Astrocyte (in vitro differentiated cells and primary cell): ENCODE measurements around the gene HIVEP2. TPM values are rescaled to one million over a fixed set of nuclear protein-coding genes. Genes with fewer than 3 reads are reported as not detected.

Experiments used
- DNase-seq: peaks from one replicate; pipeline ENCODE4 v3.0.0-alpha.2; 2010; ENCODE audit warnings: low read depth
- FAIRE-seq: peaks from 2 replicates; lab custom pipeline; 2011; peaks lifted over from hg19 to GRCh38; lab: Jason Lieb, UNC
- H2AFZ ChIP-seq: 2 replicates; pipeline ENCODE4 v1.6.0; 2012; ENCODE audit warnings: low read depth, low read length, inconsistent platforms
- H3K27ac ChIP-seq: 2 replicates; pipeline ENCODE4 v1.5.1; 2011; ENCODE audit warnings: low read depth, low read length, inconsistent platforms
- H3K27me3 ChIP-seq: 2 replicates; pipeline ENCODE4 v1.6.0; 2011; ENCODE audit warnings: low read length, inconsistent platforms; ENCODE audit not compliant: insufficient read depth
- H3K36me3 ChIP-seq: 2 replicates; pipeline ENCODE4 v1.5.1; 2011; ENCODE audit warnings: low read length, inconsistent platforms; ENCODE audit not compliant: insufficient read depth
- H3K4me1 ChIP-seq: 2 replicates; pipeline ENCODE4 v1.5.1; 2011; ENCODE audit warnings: low read length, inconsistent platforms; ENCODE audit not compliant: insufficient read depth
- H3K4me2 ChIP-seq: 2 replicates; pipeline ENCODE4 v1.6.0; 2012; ENCODE audit warnings: low read length, inconsistent platforms
- H3K4me3 ChIP-seq: 2 replicates; pipeline ENCODE4 v1.5.1; 2011; ENCODE audit warnings: low read depth, mild to moderate bottlenecking, low read length, inconsistent platforms; ENCODE audit not compliant: insufficient read depth
- H3K79me2 ChIP-seq: 2 replicates; pipeline ENCODE4 v1.6.0; 2012; ENCODE audit warnings: mild to moderate bottlenecking, low read length, inconsistent platforms; ENCODE audit not compliant: insufficient read depth
- H3K9ac ChIP-seq: 2 replicates; pipeline ENCODE4 v1.6.0; 2012; ENCODE audit warnings: mild to moderate bottlenecking, low read length, inconsistent platforms
- H3K9me3 ChIP-seq: 2 replicates; pipeline ENCODE4 v1.5.1; 2012; ENCODE audit warnings: low read depth, mild to moderate bottlenecking, low read length, inconsistent platforms; ENCODE audit not compliant: insufficient read depth
- H4K20me1 ChIP-seq: 2 replicates; pipeline ENCODE4 v1.6.0; 2012; ENCODE audit warnings: low read length, inconsistent platforms; ENCODE audit not compliant: insufficient read depth
- H3K27ac Mint-ChIP-seq: one replicate; pipeline ENCODE4 v1.8.0; 2021; ENCODE audit warnings: mild to moderate bottlenecking, mixed read lengths; ENCODE audit not compliant: unreplicated experiment
- H3K27me3 Mint-ChIP-seq: one replicate; pipeline ENCODE4 v1.8.0; 2021; ENCODE audit warnings: low read depth, mixed read lengths; ENCODE audit not compliant: unreplicated experiment
- H3K36me3 Mint-ChIP-seq: one replicate; pipeline ENCODE4 v1.8.0; 2021; ENCODE audit warnings: low read depth, mixed read lengths; ENCODE audit not compliant: unreplicated experiment
- H3K4me1 Mint-ChIP-seq: one replicate; pipeline ENCODE4 v1.8.0; 2021; ENCODE audit warnings: low read depth, mixed read lengths; ENCODE audit not compliant: unreplicated experiment
- H3K4me3 Mint-ChIP-seq: one replicate; pipeline ENCODE4 v1.8.0; 2021; ENCODE audit warnings: mild to moderate bottlenecking, moderate library complexity, mixed read lengths; ENCODE audit not compliant: unreplicated experiment
- H3K9me3 Mint-ChIP-seq: one replicate; pipeline ENCODE4 v1.8.0; 2021; ENCODE audit warnings: mild to moderate bottlenecking, mixed read lengths; ENCODE audit not compliant: unreplicated experiment
- CTCF ChIP-seq: IDR thresholded peaks from 2 replicates; pipeline ENCODE4 v1.5.1; 2011; ENCODE audit warnings: low read depth, mild to moderate bottlenecking, inconsistent platforms, low read length, moderate library complexity; ENCODE audit not compliant: insufficient read depth
- EZH2 ChIP-seq: IDR thresholded peaks from 2 replicates; pipeline ENCODE4 v1.6.1; 2012; ENCODE audit warnings: mild to moderate bottlenecking, low read length, inconsistent platforms; ENCODE audit not compliant: insufficient read depth
- total RNA-seq: library from RNA; stranded (reverse); gene quantifications from 2 replicates; pipeline ENCODE4 v1.2.1, GENCODE V29; 2021

HIVEP2 gene
- total RNA-seq, 1 donor from 2014 or later: 21.2 TPM

DNA sequence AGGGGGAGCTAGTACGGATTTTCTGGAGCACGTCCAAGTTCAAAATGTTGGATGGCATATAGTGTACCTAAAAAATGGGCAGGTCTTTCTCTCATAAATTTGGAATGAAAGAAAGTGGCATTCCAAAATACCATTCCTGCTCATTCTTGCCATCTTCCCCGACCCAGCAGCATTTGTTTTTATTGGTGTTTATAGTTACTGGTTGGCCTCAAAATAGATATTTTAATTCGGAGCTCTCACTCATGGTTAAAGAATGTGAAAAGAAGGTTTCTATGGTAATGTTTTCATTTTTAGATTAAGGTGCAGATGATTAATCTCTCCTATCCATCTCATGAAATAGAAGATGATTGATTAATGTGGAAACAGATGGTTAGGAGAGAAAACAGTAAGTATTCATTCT, 204.5 kb downstream of the HIVEP2 start:
- no peaks in the 10 kb centered on the region for H4K20me1 ChIP-seq
- H3K27ac ChIP-seq: no peak overlapping the region
- no peaks in the 10 kb centered on the region for H3K9me3 ChIP-seq
- no peaks in the 10 kb centered on the region for H3K79me2 ChIP-seq
- FAIRE-seq (peak; percentile 60), DNase-seq (peak; percentile 37)
- TF ChIP-seq EZH2: no peak
- TF ChIP-seq CTCF: no peak
- H3K9ac ChIP-seq: no peak overlapping the region
- H3K4me1 ChIP-seq: no peaks in the 10 kb centered on the region
- H3K4me2 ChIP-seq: no peak overlapping the region
- H3K4me1 Mint-ChIP-seq: peaks cover 8% of the 10 kb centered on the region
- no peaks in the 10 kb centered on the region for H3K36me3 ChIP-seq
- no peak overlapping the region for H3K4me3 Mint-ChIP-seq
- no peaks in the 10 kb centered on the region for H3K36me3 Mint-ChIP-seq
- no peaks in the 10 kb centered on the region for H3K9me3 Mint-ChIP-seq
- H3K27me3 ChIP-seq: no peaks in the 10 kb centered on the region
- H2AFZ ChIP-seq: no peak overlapping the region
- H3K27ac Mint-ChIP-seq: no peak overlapping the region
- H3K27me3 Mint-ChIP-seq: no peaks in the 10 kb centered on the region
- H3K4me3 ChIP-seq: no peak overlapping the region

DNA sequence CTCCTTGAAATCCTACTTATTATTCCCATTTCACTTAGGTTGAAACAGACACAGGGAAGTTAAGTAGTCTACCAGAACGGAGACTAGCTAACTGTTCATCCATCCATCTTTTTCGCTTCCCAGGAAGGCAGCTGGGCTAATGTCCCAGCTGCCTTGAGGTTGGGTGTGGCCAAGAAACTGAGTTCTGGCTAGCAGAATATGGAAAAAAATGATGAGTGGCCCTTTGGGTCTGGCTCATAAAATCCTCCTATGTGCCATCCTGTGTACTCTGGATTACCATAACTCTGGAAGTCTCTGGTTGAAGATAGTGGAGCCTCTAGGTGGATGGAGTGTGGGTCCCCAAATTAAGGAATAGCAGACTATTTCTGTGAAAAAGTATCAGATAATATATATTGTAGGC, 206.2 kb downstream of the HIVEP2 start:
- Mint-ChIP-seq H3K4me3 (no peak overlapping the region), H3K4me1 (no peaks in the 10 kb centered on the region), H3K36me3 (no peaks in the 10 kb centered on the region), H3K9me3 (no peaks in the 10 kb centered on the region), H3K27ac (no peak overlapping the region), H3K27me3 (no peaks in the 10 kb centered on the region)
- DNase-seq (no peak), FAIRE-seq (no peak)
- H3K79me2 ChIP-seq: no peaks in the 10 kb centered on the region
- no peak overlapping the region for H3K4me2 ChIP-seq
- no peak for TF ChIP-seq EZH2
- no peak for TF ChIP-seq CTCF
- no peak overlapping the region for H3K9ac ChIP-seq
- H3K9me3 ChIP-seq: no peaks in the 10 kb centered on the region
- no peaks in the 10 kb centered on the region for H3K27me3 ChIP-seq
- no peaks in the 10 kb centered on the region for H3K36me3 ChIP-seq
- no peak overlapping the region for H3K27ac ChIP-seq
- H3K4me3 ChIP-seq: no peak overlapping the region
- no peaks in the 10 kb centered on the region for H3K4me1 ChIP-seq
- no peaks in the 10 kb centered on the region for H4K20me1 ChIP-seq
- H2AFZ ChIP-seq: no peak overlapping the region

GRCh38 chr6:142738035-142738396, 207.0 kb downstream of the HIVEP2 start:
- H3K27me3 Mint-ChIP-seq: no peaks in the 10 kb centered on the region
- no peak for TF ChIP-seq CTCF
- no peak for TF ChIP-seq EZH2
- no peak for FAIRE-seq

More at GRCh38 chr6:142738035-142738396, 207.0 kb downstream of the HIVEP2 start:
- H3K4me2 ChIP-seq: no peak overlapping the region
- no peaks in the 10 kb centered on the region for H3K4me1 Mint-ChIP-seq
- no peak overlapping the region for H3K4me3 Mint-ChIP-seq
- no peak overlapping the region for H3K9ac ChIP-seq
- no peak overlapping the region for H3K4me3 ChIP-seq
- H3K36me3 ChIP-seq: no peaks in the 10 kb centered on the region
- no peaks in the 10 kb centered on the region for H3K27me3 ChIP-seq
- no peaks in the 10 kb centered on the region for H4K20me1 ChIP-seq
- H3K27ac ChIP-seq: no peak overlapping the region
- no peaks in the 10 kb centered on the region for H3K36me3 Mint-ChIP-seq
- H3K9me3 ChIP-seq: no peaks in the 10 kb centered on the region
- H3K27ac Mint-ChIP-seq: no peak overlapping the region
- no peak overlapping the region for H2AFZ ChIP-seq
- H3K79me2 ChIP-seq: no peaks in the 10 kb centered on the region
- H3K9me3 Mint-ChIP-seq: no peaks in the 10 kb centered on the region
- H3K4me1 ChIP-seq: no peaks in the 10 kb centered on the region
- no peak for DNase-seq
